ENCODE measurements around the gene CENPW. TPM values are rescaled to one million over a fixed set of nuclear protein-coding genes. Genes with fewer than 3 reads are reported as not detected.

Gene CENPW
- 15.1 and 16.0 TPM in 2 replicates for total RNA-seq

DNA sequence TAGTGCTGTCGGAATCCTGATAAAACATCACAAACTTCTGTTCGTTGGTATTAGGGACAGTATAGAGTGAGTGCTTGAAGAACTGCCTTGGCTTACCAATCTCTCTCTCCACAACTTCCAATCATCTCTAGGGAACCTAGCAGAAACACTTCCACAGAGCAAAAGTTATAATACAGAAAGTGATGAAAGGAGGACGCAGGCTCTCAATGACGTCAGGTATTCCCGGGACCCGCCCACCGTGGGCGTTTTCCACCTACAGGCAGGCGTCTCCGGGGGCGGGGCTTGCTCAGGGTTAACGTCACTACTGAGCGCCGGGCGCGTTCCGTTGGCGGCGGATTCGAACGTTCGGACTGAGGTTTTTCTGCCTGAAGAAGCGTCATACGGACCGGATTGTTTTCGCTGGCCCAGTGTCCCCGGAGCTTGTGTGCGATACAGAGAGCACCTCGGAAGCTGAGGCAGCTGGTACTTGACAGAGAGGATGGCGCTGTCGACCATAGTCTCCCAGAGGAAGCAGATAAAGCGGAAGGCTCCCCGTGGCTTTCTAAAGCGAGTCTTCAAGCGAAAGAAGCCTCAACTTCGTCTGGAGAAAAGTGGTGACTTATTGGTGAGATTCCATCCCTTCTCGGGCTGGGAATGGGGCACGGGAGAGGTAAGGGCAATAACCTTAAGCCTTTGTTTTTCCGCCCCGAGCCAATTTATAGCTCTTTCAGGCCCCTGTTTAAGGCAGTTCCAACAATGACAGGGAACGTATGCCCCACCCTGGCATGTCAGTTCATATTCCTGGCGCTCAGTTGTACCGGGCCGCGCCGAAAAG is at the start of gene CENPW:
Gene CENPW, plus strand, starts transcription at position 320 of the 814 bp plus-strand sequence. Its CDS starts 159 bp downstream, at position 479.

